Measurements from ENCODE around the gene IQSEC2.

IQSEC2 gene

GRCh38 chrX:53281321-53281822, at the start of gene IQSEC2:
IQSEC2 (minus strand) TSS chrX:53281584.
- DNase-seq: peak; percentile 73

- DNase-seq: no peak
Observed at GRCh38 chrX:53330331-53330730, 48.9 kb upstream of the IQSEC2 start.

GRCh38 chrX:53324803-53325202, 43.4 kb upstream of the IQSEC2 start:
- DNase-seq: no peak

- DNase-seq: no peak
Observed at GRCh38 chrX:53324085-53324484, 42.7 kb upstream of the IQSEC2 start.

- DNase-seq: no peak
Observed at GRCh38 chrX:53323196-53323595, 41.8 kb upstream of the IQSEC2 start.

GRCh38 chrX:53321943-53322497, 40.6 kb upstream of the IQSEC2 start:
- DNase-seq: no peak

GRCh38 chrX:53321230-53321942, 40.0 kb upstream of the IQSEC2 start:
- DNase-seq: no peak

GRCh38 chrX:53320543-53321229, 39.3 kb upstream of the IQSEC2 start:
- DNase-seq: no peak

GRCh38 chrX:53319614-53320542, 38.5 kb upstream of the IQSEC2 start:
- no peak for DNase-seq

- no peak for DNase-seq
Observed at GRCh38 chrX:53318766-53319353, 37.5 kb upstream of the IQSEC2 start.

GRCh38 chrX:53317365-53318069, 36.1 kb upstream of the IQSEC2 start:
- no peak for DNase-seq

GRCh38 chrX:53316860-53317237, 35.5 kb upstream of the IQSEC2 start:
- DNase-seq: no peak

- DNase-seq: no peak
Observed at GRCh38 chrX:53316111-53316859, 34.9 kb upstream of the IQSEC2 start.

- no peak for DNase-seq
Observed at GRCh38 chrX:53313728-53314105, 32.3 kb upstream of the IQSEC2 start.

GRCh38 chrX:53312946-53313727, 31.8 kb upstream of the IQSEC2 start:
- peak; percentile 3 for DNase-seq

- DNase-seq: no peak
Observed at GRCh38 chrX:53309837-53310236, 28.5 kb upstream of the IQSEC2 start.

- DNase-seq: no peak
Observed at GRCh38 chrX:53308836-53309235, 27.5 kb upstream of the IQSEC2 start.

GRCh38 chrX:53305996-53306937, 24.9 kb upstream of the IQSEC2 start:
- DNase-seq: no peak
